HG03060 (cell line): ENCODE results near the gene ISG20.
"Not testable (repeated sequence)": the region's sequence is repeated elsewhere in the genome, so short reads cannot be mapped to it uniquely, and the experiment has no call there.

Experiments used
- ATAC-seq: cut with Tn5 transposase; IDR thresholded peaks from one replicate; pipeline ENCODE4 v1.9.1; 2021; ENCODE audit warnings: low read depth, moderate number of reproducible peaks; ENCODE audit not compliant: unreplicated experiment

The ISG20 gene

GRCh38 chr15:88617790-88618189 is 21.0 kb upstream of the ISG20 start:
- no peak for ATAC-seq

DNA sequence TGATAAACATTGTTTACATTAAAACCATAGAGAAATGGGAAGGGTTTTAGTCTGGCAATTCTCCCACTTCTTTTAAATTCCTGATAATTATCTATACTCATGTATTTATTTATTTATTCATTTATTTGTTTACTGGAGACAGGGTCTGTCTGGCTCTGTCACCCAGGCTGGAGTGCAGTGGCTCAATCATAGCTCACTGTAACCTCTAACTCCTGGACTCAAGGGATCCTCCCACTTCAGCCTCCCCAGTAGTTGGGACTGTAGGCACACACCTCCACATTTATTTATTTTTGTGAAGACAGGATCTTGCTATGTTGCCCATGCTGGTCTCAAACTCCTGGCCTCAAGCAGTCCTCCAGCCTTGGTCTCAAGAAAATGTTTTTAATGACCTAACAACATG is 20.1 kb upstream of the ISG20 start:
- ATAC-seq: no peak

GRCh38 chr15:88619796-88620195 is 19.0 kb upstream of the ISG20 start:
- ATAC-seq: no peak

DNA sequence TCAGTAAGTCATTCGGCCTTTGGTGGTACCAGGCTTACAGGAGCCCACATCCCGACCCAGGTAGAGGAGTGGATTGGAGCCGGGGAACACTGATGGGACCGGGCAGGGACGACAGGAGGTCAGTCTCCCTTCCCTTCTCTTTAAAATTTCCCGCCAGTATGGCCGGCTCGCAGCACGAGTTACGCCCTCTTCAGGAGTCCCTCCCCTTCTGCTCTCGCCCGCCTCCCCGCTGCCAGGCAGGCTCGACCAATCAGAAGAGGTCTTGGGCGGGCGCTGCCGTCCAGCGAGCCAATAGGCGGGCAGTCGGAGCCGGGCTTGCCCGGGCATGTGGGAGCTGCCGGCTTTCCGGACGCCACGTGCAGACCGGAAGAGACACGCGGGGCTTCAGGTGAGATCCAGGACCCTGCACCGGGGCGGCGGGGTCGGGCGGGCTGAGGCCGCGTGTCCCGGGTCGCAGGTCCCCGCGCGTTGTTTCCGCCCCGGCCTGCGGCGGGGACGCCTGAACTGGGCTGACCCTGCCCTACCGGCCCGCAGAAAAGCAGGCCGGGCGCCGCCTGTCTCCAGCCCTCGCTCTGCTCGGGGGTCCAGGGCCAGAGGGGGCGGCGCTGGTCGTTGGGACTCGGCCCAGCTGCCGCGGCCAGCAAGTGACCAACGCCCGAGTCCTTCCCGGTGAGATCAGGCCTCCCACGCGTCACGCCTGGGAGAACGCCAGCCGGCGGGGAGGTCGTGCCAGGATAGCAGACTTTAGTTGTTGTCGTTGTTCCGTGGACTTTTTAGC is 17.6 kb upstream of the ISG20 start, which contains the start of gene AEN:
Gene AEN, plus strand, starts transcription at position 346 of the 778 bp plus-strand sequence. CDS start 4,870 bp downstream, outside the sequence.
- ATAC-seq: peak; percentile 83

GRCh38 chr15:88621789-88622604 is 16.8 kb upstream of the ISG20 start:
- ATAC-seq: peak; percentile 28

- no peak for ATAC-seq
Observed at GRCh38 chr15:88622605-88622975, 16.2 kb upstream of the ISG20 start.

- no peak for ATAC-seq
Observed at GRCh38 chr15:88623061-88623460, 15.8 kb upstream of the ISG20 start.

GRCh38 chr15:88623632-88624031 is 15.2 kb upstream of the ISG20 start:
- ATAC-seq: no peak

DNA sequence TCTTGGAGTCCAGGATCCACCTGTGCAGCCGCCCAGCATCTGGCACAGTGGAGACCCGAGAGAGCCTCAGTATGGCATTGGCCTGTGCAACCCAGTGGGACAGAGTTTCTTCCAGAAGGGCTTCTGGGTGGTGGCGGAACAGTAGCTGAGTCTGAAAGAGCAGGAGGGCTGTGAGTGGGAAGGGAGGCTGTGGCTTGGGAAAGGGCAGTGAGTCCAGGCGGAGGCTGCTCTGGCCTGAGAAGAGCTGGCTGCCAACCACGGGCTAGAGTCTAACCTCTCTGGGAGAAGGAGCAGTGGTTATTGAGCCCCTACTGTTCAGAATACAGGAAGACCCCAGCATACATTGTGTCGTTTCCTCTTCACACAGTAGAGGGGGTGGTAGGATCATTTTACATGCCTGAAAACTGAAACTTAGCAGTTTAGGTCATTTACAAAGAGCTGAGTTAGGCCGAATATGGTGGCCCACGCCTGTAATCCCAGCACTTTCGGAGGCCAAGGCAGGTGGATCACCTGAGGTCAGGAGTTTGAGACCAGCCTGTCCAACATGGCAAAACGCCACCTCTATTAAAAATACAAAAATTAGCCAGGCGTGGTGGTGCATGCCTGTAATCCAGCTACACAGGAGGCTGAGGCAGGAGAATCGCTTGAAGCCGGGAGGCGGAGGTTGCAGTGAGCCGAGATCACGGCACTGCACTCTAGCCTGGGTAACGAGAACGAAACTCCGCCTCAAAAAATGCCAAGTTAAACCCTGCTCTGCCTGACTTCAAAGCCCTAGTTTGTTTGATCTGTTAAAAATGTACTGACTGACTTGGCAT is 14.5 kb upstream of the ISG20 start:
- ATAC-seq: no peak

DNA sequence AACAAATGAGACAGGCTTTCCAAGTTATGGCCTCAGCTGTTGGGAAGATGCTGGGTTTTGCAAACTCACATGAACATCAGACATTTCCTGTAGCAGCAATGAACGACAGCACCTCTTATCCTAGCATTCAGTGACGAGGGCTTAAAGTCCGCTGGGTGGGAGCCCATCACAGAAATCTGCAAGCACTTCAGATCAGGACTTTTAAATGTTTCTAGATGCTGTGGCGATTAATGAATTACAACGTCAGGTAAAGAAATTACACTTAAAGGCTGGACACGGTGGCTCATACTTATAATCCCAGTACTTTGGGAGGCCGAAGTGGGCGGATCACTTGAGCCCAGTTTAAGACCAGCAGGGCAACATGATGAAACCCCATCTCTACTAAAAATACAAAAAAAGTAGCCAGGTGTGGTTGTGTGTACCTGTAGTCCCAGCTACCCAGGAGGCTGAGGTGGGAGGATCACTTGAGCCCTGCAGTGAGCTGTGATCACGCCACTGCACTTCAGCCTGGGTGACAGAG is 13.8 kb upstream of the ISG20 start:
- ATAC-seq: no peak

GRCh38 chr15:88625943-88626741 is 12.7 kb upstream of the ISG20 start:
- ATAC-seq: no peak

- no peak for ATAC-seq
Observed at GRCh38 chr15:88627463-88627862, 11.4 kb upstream of the ISG20 start.

- no peak for ATAC-seq
Observed at GRCh38 chr15:88628018-88628654, 10.7 kb upstream of the ISG20 start.

DNA sequence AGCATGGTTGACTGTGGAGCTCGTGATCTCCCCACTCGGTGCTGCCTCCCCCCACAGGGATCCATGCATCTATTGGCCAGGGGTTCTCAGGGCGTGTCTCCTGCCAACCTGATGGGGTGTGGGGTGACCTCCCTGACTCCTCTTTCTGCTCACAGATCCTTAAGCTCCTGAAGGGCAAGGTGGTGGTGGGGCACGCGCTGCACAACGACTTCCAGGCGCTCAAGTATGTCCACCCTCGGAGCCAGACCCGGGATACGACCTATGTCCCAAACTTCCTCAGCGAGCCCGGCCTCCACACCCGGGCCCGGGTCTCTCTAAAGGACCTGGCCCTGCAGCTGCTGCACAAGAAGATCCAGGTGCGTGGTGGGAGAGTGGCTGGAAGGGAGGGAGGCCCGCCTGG is 9.7 kb upstream of the ISG20 start:
- no peak for ATAC-seq

DNA sequence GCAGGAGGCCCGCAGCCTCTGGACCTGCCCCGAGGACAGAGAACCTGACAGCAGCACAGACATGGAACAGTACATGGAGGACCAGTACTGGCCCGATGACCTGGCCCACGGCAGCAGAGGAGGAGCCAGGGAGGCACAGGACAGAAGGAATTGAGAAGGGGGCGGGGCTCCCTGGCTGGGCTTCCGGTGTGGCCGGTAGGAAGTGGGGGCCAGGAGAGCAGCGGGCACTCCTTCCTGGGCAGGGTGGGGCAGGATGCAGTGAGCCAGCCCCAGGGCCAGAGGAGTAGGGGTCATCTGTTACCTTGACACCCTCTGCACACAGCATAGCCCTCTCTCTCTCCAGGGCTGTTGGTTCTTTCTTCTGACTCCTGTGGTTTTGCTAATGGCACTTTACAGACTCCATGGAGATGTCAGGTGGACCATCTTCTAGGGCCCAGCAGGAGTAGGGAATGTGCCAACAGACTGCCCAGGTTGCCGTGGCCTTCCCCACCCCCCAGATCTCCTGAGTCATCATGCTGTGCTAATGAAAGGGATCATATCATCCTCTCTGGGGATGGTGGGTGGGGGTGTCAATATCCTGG is 8.6 kb upstream of the ISG20 start:
- no peak for ATAC-seq

DNA sequence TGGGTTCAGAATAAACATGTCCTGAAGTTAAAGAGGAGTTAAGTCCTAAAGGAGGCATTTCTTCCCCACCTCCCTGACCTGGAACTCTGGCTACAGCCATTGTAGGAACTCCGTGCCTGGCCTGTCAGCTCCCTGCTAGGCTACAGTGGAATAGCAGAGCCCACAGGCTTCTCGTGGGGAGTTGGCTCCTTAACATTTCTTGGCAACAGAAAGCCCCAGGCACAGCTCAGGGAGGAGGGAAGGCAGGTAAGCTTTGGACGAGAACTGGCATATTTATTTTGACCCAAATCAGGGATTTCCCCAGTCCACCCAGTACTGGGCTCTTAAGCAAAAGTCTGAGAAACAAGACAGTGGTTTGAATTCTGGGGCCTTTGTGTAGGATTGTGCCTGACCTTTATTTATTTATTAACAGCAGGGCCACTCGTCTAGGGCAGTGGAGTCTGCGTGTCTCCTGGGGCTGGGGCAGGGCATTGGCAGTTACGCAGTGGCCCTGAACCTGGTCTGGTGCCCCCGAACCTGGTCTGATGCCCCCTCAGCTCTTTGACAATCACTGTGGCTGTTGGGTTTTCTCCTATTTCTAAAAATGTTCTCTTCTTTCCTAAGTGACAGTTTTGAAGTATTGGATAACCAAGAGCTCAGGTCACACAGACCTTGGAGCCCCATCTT is 7.9 kb upstream of the ISG20 start:
- no peak for ATAC-seq

GRCh38 chr15:88631464-88632028 is 7.3 kb upstream of the ISG20 start:
- no peak for ATAC-seq

DNA sequence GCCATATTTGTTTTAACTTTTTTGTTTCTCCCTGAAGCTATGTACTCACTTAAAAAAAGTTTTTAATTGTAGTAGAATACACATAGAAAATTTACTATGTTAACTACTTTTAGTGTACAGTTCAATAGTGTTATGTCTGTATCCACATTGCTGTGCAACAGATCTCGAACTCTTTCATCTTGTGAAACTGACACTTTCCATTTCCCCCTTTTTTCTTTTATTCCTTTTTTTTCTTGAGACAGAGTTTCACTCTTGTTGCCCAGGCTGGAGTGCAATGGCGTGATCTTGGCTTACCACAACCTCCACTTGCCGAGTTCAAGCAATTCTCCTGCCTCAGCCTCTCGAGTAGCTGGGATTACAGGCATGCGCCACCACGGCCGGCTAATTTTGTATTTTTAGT is 6.0 kb upstream of the ISG20 start:
- not testable (repeated sequence) for ATAC-seq
